ENCODE measurements around the gene PCDHGA10.

DNA sequence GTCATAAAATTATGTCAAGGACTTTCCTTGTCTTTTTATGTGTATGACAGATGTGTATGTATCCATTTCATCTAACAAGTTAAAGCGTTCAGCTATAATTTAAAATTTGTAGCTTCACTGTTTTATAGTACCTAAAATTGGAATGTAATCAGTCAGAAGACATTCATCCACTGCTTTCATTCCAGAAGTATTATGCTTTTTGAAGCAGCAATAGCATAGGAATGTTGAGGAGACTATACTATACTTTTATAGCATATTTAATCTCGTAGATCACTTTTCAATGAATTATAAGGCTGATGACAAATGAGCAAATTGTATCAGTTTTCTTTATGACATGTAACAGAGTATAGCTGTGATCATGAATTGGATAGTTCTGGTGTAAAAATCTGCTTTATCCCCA is 24.4 kb downstream of the PCDHGA10 start:
- TF ChIP-seq, protein P1, sequence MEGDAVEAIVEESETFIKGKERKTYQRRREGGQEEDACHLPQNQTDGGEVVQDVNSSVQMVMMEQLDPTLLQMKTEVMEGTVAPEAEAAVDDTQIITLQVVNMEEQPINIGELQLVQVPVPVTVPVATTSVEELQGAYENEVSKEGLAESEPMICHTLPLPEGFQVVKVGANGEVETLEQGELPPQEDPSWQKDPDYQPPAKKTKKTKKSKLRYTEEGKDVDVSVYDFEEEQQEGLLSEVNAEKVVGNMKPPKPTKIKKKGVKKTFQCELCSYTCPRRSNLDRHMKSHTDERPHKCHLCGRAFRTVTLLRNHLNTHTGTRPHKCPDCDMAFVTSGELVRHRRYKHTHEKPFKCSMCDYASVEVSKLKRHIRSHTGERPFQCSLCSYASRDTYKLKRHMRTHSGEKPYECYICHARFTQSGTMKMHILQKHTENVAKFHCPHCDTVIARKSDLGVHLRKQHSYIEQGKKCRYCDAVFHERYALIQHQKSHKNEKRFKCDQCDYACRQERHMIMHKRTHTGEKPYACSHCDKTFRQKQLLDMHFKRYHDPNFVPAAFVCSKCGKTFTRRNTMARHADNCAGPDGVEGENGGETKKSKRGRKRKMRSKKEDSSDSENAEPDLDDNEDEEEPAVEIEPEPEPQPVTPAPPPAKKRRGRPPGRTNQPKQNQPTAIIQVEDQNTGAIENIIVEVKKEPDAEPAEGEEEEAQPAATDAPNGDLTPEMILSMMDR (IDR thresholded peaks at IDR 0.05), result no peak
- TF ChIP-seq POLR2A (IDR thresholded peaks at IDR 0.05), result no peak
